ENCODE results near the gene UQCRH. TPM values are rescaled to one million over a fixed set of nuclear protein-coding genes. Genes with fewer than 3 reads are reported as not detected.

Gene UQCRH
- total and polyA plus RNA-seq, 8 donors = 200 to 710 (median 359) TPM

DNA sequence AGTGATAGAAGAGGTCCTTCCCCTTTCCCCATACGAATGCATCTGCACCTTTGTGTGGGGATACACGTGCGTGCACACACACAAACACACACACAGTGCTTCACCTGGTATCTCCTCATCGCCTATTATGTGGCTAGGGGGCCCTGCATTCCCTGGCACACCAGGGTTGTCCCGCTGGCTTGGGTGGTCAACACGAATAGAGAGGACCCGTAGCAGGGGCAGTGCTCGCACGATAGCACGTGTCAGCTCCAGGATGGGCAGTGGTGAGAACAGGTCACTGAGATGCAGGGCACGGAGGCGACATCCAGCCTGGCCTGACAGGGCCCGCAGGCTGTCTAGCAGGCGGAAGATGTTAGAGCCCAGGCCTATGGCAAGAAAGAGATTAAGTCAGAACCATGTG, 22.5 kb upstream of the UQCRH start:
- Histone ChIP-seq H3K27me3 (no peaks in the 10 kb centered on the region), H3K4me1 (no peaks in the 10 kb centered on the region), H3K9me3 (no peaks in the 10 kb centered on the region), H3K27ac (no peak overlapping the region), H3K36me3 (peaks cover 40 to 91% (median 88%) of the 10 kb centered on the region in 4 donors), H3K4me3 (no peak overlapping the region)
- no peak for DNase-seq
- WGBS, 5 donors = 92 to 97% (median 95%) methylated on average over 14 of the region's 14 CpGs
- intact Hi-C loops (cut with DNase I; ENCODE audit: low total_unique reads) = no loop called here
- TF ChIP-seq, protein P1, sequence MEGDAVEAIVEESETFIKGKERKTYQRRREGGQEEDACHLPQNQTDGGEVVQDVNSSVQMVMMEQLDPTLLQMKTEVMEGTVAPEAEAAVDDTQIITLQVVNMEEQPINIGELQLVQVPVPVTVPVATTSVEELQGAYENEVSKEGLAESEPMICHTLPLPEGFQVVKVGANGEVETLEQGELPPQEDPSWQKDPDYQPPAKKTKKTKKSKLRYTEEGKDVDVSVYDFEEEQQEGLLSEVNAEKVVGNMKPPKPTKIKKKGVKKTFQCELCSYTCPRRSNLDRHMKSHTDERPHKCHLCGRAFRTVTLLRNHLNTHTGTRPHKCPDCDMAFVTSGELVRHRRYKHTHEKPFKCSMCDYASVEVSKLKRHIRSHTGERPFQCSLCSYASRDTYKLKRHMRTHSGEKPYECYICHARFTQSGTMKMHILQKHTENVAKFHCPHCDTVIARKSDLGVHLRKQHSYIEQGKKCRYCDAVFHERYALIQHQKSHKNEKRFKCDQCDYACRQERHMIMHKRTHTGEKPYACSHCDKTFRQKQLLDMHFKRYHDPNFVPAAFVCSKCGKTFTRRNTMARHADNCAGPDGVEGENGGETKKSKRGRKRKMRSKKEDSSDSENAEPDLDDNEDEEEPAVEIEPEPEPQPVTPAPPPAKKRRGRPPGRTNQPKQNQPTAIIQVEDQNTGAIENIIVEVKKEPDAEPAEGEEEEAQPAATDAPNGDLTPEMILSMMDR (IDR thresholded peaks at IDR 0.05) = no peak

DNA sequence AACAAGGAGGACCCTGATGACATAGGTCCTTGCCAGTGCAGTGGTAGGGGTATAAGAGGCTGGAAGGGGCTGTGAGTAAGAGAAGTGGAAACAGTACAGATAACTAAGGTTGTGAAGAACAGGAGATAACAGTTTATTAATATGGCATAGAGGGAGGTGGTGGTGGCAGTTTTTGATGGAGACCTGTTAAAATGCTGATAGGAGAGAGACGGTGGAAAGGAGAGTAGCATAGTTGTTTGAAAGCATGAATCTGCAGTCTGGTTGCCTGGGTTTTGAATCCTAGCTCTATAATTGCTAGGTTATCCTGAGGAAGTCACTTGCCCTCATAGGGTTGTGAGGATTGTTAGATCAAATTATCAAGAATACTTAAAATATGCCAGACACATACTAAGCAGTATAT, 19.4 kb upstream of the UQCRH start:
- no peak overlapping the region for H3K27ac ChIP-seq
- H3K4me3 ChIP-seq = no peak overlapping the region
- no peaks in the 10 kb centered on the region for H3K4me1 ChIP-seq
- intact Hi-C loops (cut with DNase I; ENCODE audit: low total_unique reads) = no loop called here
- H3K27me3 ChIP-seq = no peaks in the 10 kb centered on the region
- WGBS, 5 donors = 81 to 93% (median 89%) methylated on average over 1 of the region's 1 CpG
- peaks cover 40 to 99% (median 91%) of the 10 kb centered on the region in 4 donors for H3K36me3 ChIP-seq
- TF ChIP-seq POLR2A (IDR thresholded peaks at IDR 0.05) (no peak), EP300 (IDR thresholded peaks at IDR 0.05) (no peak), POLR2AphosphoS5 (IDR thresholded peaks at IDR 0.05) (no peak)
- TF ChIP-seq, protein P1 (IDR thresholded peaks at IDR 0.05) = no peak
- H3K9me3 ChIP-seq = no peaks in the 10 kb centered on the region
- no peak for DNase-seq

DNA sequence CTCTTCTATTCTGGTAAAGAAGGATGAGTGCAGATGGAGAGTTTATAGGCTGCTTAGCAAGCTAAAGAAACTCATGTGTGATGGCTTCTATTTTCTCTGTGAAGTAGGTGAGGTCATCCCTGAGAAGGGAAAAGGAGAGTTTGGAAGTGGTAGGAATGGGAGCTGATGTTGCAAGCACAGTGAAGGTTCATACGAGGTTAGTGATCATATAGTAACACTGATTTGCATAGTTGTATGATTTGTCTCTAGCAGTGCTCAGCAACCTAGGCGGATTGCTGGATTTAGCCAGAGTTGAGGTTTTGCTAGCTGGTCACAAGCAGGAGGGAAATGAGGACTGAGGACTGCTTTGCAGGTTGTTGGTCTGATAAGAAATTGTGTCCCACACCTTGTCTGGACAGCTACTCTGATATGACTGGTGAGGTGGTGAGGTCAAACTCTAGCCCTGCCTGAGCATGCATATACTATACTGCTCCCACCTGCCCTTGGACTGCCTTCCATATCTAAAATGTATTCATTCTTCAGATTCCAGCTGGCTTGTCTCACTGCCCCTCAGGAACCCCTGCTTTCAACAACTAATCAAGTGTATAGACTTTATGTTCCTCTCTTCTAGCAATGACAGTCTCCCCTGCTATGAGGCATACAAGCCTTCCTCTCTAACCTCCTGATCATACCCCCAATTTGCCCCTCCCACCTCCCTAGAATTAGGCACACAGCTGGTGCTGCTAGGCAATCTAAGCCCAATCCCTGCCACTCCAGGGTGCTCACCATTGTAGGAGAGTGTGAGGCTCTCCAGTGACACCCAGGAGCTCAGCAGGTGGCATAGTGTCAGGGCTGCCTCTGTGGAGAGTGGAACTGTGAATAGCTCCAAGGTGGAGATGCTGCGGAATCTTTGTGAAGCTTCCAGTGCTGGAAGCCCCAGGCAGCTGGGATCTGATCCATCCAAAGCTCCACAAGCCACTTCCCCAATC, 18.6 kb upstream of the UQCRH start:
- TF ChIP-seq POLR2A (IDR thresholded peaks at IDR 0.05) (no peak), POLR2AphosphoS5 (IDR thresholded peaks at IDR 0.05) (no peak), EP300 (IDR thresholded peaks at IDR 0.05) (no peak)
- TF ChIP-seq, protein P1 (IDR thresholded peaks at IDR 0.05) = no peak
- Histone ChIP-seq H3K9me3 (no peaks in the 10 kb centered on the region), H3K27ac (no peak overlapping the region), H3K36me3 (peaks cover 32 to 99% (median 90%) of the 10 kb centered on the region in 4 donors), H3K27me3 (no peaks in the 10 kb centered on the region), H3K4me3 (no peak overlapping the region), H3K4me1 (no peaks in the 10 kb centered on the region)
- WGBS, 5 donors = 69 to 83% (median 79%) methylated on average over 3 of the region's 3 CpGs
- no peak for DNase-seq
- intact Hi-C loops (cut with DNase I; ENCODE audit: low total_unique reads) = no loop called here

DNA sequence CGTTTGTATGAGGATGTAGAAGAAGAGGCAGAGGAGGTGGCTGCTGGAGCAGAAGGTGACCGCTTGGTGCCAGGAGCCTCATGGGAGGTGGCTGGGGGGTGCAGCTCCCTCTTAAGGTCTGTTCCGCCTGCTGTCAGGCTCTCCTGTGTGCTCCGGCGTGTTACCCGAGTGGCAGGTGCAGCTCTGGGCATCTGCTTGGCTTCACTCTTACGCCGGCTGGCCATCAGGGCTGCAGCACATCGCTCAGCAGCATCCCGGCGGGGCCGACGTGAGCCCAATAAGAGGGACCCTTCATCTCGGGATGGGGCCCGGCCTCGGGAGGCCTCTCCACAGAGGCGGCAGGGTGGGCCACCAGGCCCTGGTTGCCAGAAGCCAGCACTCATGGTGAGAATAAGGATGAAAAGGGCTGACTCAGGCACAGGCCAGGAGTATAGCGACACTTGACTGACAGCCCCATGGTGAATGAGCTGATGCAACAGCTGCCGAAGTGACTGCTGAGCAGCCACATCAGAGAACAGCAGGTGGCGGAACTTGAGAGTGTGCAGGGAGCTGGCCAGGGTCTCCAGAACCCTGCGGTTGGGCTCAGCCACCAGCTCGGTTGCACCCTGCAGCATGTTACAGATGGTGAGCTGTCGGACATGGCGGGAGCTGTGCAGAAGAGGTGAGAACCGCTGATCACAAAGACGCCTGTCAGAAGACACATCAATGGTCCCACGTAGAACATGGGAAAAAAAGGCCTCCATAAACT, 17.6 kb upstream of the UQCRH start:
- Histone ChIP-seq H3K4me1 (no peaks in the 10 kb centered on the region), H3K36me3 (peaks cover 24 to 93% (median 89%) of the 10 kb centered on the region in 4 donors), H3K27me3 (no peaks in the 10 kb centered on the region), H3K9me3 (no peaks in the 10 kb centered on the region), H3K27ac (no peak overlapping the region), H3K4me3 (no peak overlapping the region)
- peak in 1 of 2 donors; percentile 26 for DNase-seq
- intact Hi-C loops (cut with DNase I; ENCODE audit: low total_unique reads) = no loop called here
- 89 to 90% (median 89%) methylated on average over 14 to 27 of the region's 27 CpGs for WGBS, 5 donors
- TF ChIP-seq EP300 (IDR thresholded peaks at IDR 0.05) (no peak), POLR2A (IDR thresholded peaks at IDR 0.05) (no peak), POLR2AphosphoS5 (IDR thresholded peaks at IDR 0.05) (no peak)
- TF ChIP-seq, protein P1 (IDR thresholded peaks at IDR 0.05) = no peak

All from stomach (tissue), 9 donors.